ENCODE results near the gene WWOX. TPM values are rescaled to one million over a fixed set of nuclear protein-coding genes. Genes with fewer than 3 reads are reported as not detected.

WWOX gene
- total RNA-seq, 3 donors from 2014 or later (not counting 1 experiment from before 2014, with no cell fraction given), result 21.0 to 29.8 (median 27.0) TPM

DNA sequence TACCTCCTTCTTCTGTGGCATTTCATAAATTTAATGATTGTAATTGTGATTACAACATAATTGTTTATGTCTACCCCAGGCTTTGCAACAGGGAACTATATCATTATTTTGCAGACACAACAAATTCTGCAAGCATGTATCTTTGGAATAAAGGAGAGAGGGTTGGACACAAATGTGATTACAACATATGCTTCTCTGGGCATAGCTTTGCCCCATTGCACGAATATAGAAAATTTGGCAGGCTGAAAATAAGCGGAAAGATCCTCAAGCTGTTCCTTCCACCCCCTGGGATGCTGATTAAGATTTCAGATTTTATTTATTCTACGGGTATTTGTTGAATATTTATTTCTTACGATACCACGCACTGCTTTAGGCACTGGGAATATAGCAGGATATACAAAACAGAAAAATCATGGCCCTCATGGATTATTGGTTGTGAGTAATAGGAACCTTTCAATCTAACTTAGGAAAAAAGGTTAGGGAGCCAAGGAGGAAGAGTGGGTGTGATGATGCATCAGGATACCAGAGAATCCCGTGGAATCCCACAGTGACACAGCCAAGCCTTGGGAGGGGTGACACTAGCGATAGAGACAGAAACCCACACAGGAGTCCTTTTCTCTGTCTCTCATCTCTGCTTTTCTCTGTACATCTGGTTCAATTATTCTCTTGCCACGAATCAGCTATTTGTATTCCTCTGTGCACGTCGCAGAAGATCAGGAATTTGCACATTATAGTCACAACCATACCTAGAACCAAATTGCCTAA lies 980.4 kb downstream of the WWOX start:
- Histone ChIP-seq H3K4me3 (ENCODE audit: low read length) (no peak overlapping the region), H3K27ac (ENCODE audit: low read length) (no peak overlapping the region), H3K4me1 (ENCODE audit: control insufficient read depth, insufficient read depth, low read length) (peaks cover 21% of the 10 kb centered on the region), H3K27me3 (ENCODE audit: control insufficient read depth, insufficient read depth, low read length) (no peaks in the 10 kb centered on the region), H3K36me3 (ENCODE audit: control insufficient read depth, insufficient read depth, low read length) (no peaks in the 10 kb centered on the region), H3K9me3 (ENCODE audit: control insufficient read depth, insufficient read depth, low read length) (no peaks in the 10 kb centered on the region)
- H3K36me3 Mint-ChIP-seq, result no peaks in the 10 kb centered on the region
- TF ChIP-seq, protein P1, sequence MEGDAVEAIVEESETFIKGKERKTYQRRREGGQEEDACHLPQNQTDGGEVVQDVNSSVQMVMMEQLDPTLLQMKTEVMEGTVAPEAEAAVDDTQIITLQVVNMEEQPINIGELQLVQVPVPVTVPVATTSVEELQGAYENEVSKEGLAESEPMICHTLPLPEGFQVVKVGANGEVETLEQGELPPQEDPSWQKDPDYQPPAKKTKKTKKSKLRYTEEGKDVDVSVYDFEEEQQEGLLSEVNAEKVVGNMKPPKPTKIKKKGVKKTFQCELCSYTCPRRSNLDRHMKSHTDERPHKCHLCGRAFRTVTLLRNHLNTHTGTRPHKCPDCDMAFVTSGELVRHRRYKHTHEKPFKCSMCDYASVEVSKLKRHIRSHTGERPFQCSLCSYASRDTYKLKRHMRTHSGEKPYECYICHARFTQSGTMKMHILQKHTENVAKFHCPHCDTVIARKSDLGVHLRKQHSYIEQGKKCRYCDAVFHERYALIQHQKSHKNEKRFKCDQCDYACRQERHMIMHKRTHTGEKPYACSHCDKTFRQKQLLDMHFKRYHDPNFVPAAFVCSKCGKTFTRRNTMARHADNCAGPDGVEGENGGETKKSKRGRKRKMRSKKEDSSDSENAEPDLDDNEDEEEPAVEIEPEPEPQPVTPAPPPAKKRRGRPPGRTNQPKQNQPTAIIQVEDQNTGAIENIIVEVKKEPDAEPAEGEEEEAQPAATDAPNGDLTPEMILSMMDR (IDR thresholded peaks at IDR 0.05), result no peak
- 97% methylated on average over 10 of the region's 10 CpGs for WGBS (ENCODE audit: insufficient coverage)
- H3K4me1 Mint-ChIP-seq, result peaks cover 59 to 70% of the 10 kb centered on the region in 2 donors
- intact Hi-C loops (cut with micrococcal nuclease), result no loop called here
- H3K27me3 Mint-ChIP-seq (ENCODE audit: low read depth in 2 of 2), result peaks cover 0 to 4% of the 10 kb centered on the region in 2 donors
- no peak overlapping the region for H3K27ac Mint-ChIP-seq
- H3K4me3 Mint-ChIP-seq, result no peak overlapping the region
- ATAC-seq, result no peak
- DNase-seq, result no peak
- H3K9me3 Mint-ChIP-seq, result no peaks in the 10 kb centered on the region

GRCh38 chr16:79081297-79082066 lies 982.0 kb downstream of the WWOX start:
- no peaks in the 10 kb centered on the region for H3K36me3 Mint-ChIP-seq
- peaks cover 19% of the 10 kb centered on the region for H3K4me1 ChIP-seq (ENCODE audit: control insufficient read depth, insufficient read depth, low read length)
- no peak overlapping the region for H3K4me3 ChIP-seq (ENCODE audit: low read length)
- H3K27me3 ChIP-seq (ENCODE audit: control insufficient read depth, insufficient read depth, low read length), result no peaks in the 10 kb centered on the region
- no peaks in the 10 kb centered on the region for H3K9me3 ChIP-seq (ENCODE audit: control insufficient read depth, insufficient read depth, low read length)
- ATAC-seq (no peak), DNase-seq (no peak)
- TF ChIP-seq, protein P1 (IDR thresholded peaks at IDR 0.05), result no peak
- no peaks in the 10 kb centered on the region for H3K36me3 ChIP-seq (ENCODE audit: control insufficient read depth, insufficient read depth, low read length)
- 48% methylated on average over 12 of the region's 12 CpGs for WGBS (ENCODE audit: insufficient coverage)
- no peak overlapping the region for H3K27ac Mint-ChIP-seq
- intact Hi-C loops (cut with micrococcal nuclease), result no loop called here
- no peaks in the 10 kb centered on the region for H3K27me3 Mint-ChIP-seq (ENCODE audit: low read depth in 2 of 2)
- H3K27ac ChIP-seq (ENCODE audit: low read length), result no peak overlapping the region
- no peak overlapping the region for H3K4me3 Mint-ChIP-seq
- H3K9me3 Mint-ChIP-seq, result no peaks in the 10 kb centered on the region
- peaks cover 49 to 64% of the 10 kb centered on the region in 2 donors for H3K4me1 Mint-ChIP-seq

GRCh38 chr16:79082970-79083369 lies 983.5 kb downstream of the WWOX start:
- Histone ChIP-seq H3K4me3 (ENCODE audit: low read length) (no peak overlapping the region), H3K36me3 (ENCODE audit: control insufficient read depth, insufficient read depth, low read length) (no peaks in the 10 kb centered on the region), H3K27me3 (ENCODE audit: control insufficient read depth, insufficient read depth, low read length) (no peaks in the 10 kb centered on the region), H3K9me3 (ENCODE audit: control insufficient read depth, insufficient read depth, low read length) (no peaks in the 10 kb centered on the region), H3K27ac (ENCODE audit: low read length) (no peak overlapping the region), H3K4me1 (ENCODE audit: control insufficient read depth, insufficient read depth, low read length) (peaks cover 14% of the 10 kb centered on the region)
- WGBS (ENCODE audit: insufficient coverage), result 76% methylated on average over 3 of the region's 3 CpGs
- no peak for DNase-seq
- Mint-ChIP-seq H3K4me3 (no peak overlapping the region), H3K4me1 (peaks cover 44 to 61% of the 10 kb centered on the region in 2 donors), H3K9me3 (no peaks in the 10 kb centered on the region), H3K27me3 (ENCODE audit: low read depth in 2 of 2) (no peaks in the 10 kb centered on the region), H3K36me3 (no peaks in the 10 kb centered on the region), H3K27ac (no peak overlapping the region)
- TF ChIP-seq, protein P1 (IDR thresholded peaks at IDR 0.05), result no peak
- ATAC-seq, result no peak
- intact Hi-C loops (cut with micrococcal nuclease), result no loop called here

Measured in natural killer cell (primary cell).